Upper lobe of left lung (tissue), 4 donors: ENCODE measurements around the gene BIRC2.

ENCODE experiments used
- EP300 ChIP-seq, 4 donors: sonication (generic); formaldehyde crosslinking; IDR thresholded peaks; one replicate each; pipeline ENCODE4 v1.5.1; 2017; ENCODE audit warnings: antibody characterized with exemption in 4 of 4, control low read depth in 2 of 4
- POLR2A ChIP-seq, 4 donors: fragments of 450-650 bp; IDR thresholded peaks; one replicate each; pipeline ENCODE4 v1.5.1; 2016 to 2017; ENCODE audit warnings: antibody characterized with exemption in 4 of 4, mild to moderate bottlenecking in 2 of 4
- TF ChIP-seq, protein P1 (sequence below), 6 experiments: fragments of 450-650 bp in 4 of 6; fragments of 200-600 bp in 2 of 6; sonication (generic) in 2 of 6; IDR thresholded peaks; one replicate each; pipeline ENCODE4 v1.5.1; 2016 to 2019; ENCODE audit warnings: antibody characterized with exemption in 6 of 6

DNA sequence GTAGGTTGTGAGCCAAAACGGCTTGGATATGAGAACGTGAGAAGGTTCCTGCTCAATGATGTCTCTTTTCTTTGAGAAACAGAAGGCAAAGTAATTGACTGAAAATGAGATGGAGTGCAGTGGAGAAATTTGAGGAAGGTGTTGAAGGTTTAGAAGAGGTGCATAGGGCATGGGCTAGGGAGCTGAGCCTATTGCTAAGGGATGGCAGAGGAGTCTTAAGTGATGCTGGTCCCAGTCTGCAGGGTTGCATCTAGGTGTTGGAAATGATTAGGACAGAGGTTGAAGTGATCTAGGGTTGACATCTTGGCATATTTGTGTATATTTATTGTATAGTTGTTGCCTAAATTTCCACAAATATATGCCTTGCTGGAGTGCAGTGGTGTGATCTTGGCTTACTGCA is 27.5 kb upstream of the BIRC2 start:
- TF ChIP-seq, protein P1, sequence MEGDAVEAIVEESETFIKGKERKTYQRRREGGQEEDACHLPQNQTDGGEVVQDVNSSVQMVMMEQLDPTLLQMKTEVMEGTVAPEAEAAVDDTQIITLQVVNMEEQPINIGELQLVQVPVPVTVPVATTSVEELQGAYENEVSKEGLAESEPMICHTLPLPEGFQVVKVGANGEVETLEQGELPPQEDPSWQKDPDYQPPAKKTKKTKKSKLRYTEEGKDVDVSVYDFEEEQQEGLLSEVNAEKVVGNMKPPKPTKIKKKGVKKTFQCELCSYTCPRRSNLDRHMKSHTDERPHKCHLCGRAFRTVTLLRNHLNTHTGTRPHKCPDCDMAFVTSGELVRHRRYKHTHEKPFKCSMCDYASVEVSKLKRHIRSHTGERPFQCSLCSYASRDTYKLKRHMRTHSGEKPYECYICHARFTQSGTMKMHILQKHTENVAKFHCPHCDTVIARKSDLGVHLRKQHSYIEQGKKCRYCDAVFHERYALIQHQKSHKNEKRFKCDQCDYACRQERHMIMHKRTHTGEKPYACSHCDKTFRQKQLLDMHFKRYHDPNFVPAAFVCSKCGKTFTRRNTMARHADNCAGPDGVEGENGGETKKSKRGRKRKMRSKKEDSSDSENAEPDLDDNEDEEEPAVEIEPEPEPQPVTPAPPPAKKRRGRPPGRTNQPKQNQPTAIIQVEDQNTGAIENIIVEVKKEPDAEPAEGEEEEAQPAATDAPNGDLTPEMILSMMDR (IDR thresholded peaks at IDR 0.05) = no peak
- no peak for TF ChIP-seq POLR2A (IDR thresholded peaks at IDR 0.05)
- TF ChIP-seq EP300 (IDR thresholded peaks at IDR 0.05) = no peak
